Brain pericyte (primary cell): ENCODE results near the gene CMTM2.

ENCODE experiments used
- DNase-seq: peaks from one replicate; pipeline ENCODE4 v3.0.0-alpha.2; 2012; ENCODE audit warnings: low read depth, low spot score

Gene CMTM2

GRCh38 chr16:66578651-66579531, at the start of gene CMTM2:
TSS of gene CMTM2 (plus strand) at chr16:66579463. CDS start at chr16:66579608, 145 bp downstream.
- no peak for DNase-seq

GRCh38 chr16:66529475-66529874, 49.8 kb upstream of the CMTM2 start:
- no peak for DNase-seq

- no peak for DNase-seq
Observed at GRCh38 chr16:66534376-66534799, 44.9 kb upstream of the CMTM2 start.

- DNase-seq = no peak
Observed at GRCh38 chr16:66536525-66536924, 42.7 kb upstream of the CMTM2 start.

- no peak for DNase-seq
Observed at GRCh38 chr16:66537236-66537635, 42.0 kb upstream of the CMTM2 start.

- no peak for DNase-seq
Observed at GRCh38 chr16:66538910-66539309, 40.4 kb upstream of the CMTM2 start.

GRCh38 chr16:66539623-66540469, 39.4 kb upstream of the CMTM2 start:
- DNase-seq = no peak

GRCh38 chr16:66541388-66542355, 37.6 kb upstream of the CMTM2 start:
- DNase-seq = no peak

GRCh38 chr16:66542396-66542795, 36.9 kb upstream of the CMTM2 start:
- no peak for DNase-seq

- DNase-seq = no peak
Observed at GRCh38 chr16:66543541-66543940, 35.7 kb upstream of the CMTM2 start.

GRCh38 chr16:66544016-66544757, 35.1 kb upstream of the CMTM2 start:
- DNase-seq = no peak

GRCh38 chr16:66547101-66547989, 31.9 kb upstream of the CMTM2 start:
- no peak for DNase-seq

GRCh38 chr16:66548068-66548467, 31.2 kb upstream of the CMTM2 start:
- no peak for DNase-seq

GRCh38 chr16:66548868-66549267, 30.4 kb upstream of the CMTM2 start:
- DNase-seq = no peak

GRCh38 chr16:66549284-66550131, 29.8 kb upstream of the CMTM2 start, which contains the start of gene TK2:
TSS of gene TK2 (minus strand) at chr16:66550122. CDS start at chr16:66550061, 61 bp downstream.
- no peak for DNase-seq

- no peak for DNase-seq
Observed at GRCh38 chr16:66551348-66551759, 27.9 kb upstream of the CMTM2 start.

GRCh38 chr16:66551788-66552285, 27.4 kb upstream of the CMTM2 start:
- no peak for DNase-seq
